Measurements from ENCODE around the gene SERINC1. TPM values are rescaled to one million over a fixed set of nuclear protein-coding genes. Genes with fewer than 3 reads are reported as not detected.

The SERINC1 gene
- polyA plus RNA-seq, 1 experiment, result 89.7 TPM

DNA sequence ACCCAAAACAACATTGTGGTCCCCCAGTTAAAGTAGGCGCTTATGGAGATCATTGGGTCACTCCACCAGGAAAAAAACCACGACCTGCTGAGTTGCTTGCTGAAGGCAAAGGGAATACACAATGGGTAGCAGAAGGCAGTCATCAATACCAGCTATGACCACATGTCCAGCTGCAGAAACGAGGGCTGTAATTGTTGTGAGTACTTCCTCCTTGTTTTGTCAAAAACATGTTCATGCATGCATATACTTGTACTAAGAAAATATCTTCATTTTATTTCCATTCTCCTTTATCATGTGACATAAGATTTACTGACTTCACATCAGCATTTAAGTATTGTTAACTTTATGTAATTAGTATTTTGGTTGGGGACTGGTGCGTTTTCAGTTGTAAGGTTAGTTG lies 16.9 kb downstream of the SERINC1 start:
- no peak overlapping the region for H3K4me3 ChIP-seq (ENCODE audit: low read depth, low read length)
- ChIA-PET POLR2A (no interaction called here), CTCF (no interaction called here)
- no peak for DNase-seq (ENCODE audit: low read depth)
- peaks cover 6% of the 10 kb centered on the region for H3K36me3 ChIP-seq (ENCODE audit: control insufficient read depth, insufficient read depth, low read length)
- TF ChIP-seq, protein P1, sequence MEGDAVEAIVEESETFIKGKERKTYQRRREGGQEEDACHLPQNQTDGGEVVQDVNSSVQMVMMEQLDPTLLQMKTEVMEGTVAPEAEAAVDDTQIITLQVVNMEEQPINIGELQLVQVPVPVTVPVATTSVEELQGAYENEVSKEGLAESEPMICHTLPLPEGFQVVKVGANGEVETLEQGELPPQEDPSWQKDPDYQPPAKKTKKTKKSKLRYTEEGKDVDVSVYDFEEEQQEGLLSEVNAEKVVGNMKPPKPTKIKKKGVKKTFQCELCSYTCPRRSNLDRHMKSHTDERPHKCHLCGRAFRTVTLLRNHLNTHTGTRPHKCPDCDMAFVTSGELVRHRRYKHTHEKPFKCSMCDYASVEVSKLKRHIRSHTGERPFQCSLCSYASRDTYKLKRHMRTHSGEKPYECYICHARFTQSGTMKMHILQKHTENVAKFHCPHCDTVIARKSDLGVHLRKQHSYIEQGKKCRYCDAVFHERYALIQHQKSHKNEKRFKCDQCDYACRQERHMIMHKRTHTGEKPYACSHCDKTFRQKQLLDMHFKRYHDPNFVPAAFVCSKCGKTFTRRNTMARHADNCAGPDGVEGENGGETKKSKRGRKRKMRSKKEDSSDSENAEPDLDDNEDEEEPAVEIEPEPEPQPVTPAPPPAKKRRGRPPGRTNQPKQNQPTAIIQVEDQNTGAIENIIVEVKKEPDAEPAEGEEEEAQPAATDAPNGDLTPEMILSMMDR (IDR thresholded peaks at IDR 0.05; ENCODE audit: insufficient read depth, low read depth, low read length), result no peak
- H3K27me3 ChIP-seq (ENCODE audit: control insufficient read depth, insufficient read depth, low read length), result no peaks in the 10 kb centered on the region

DNA sequence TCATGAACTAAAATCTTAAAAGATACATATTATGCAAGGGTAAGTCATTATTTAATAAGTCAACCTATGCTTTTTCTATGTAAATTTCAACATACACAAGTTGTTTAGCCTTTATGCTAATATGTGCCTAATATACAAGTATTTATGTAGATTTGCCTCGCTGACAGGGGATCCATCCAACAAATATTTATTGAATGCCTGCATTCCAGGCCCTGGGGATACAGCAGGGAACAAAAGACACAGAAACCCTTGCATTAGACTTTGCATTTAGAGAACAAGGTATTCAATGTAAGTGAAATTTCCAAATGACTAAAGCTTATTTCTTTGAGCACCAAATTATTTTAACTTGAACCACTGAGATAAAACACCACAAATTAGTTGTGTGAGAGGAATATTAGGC lies 19.1 kb downstream of the SERINC1 start:
- Histone ChIP-seq H3K4me3 (ENCODE audit: low read depth, low read length) (no peak overlapping the region), H3K27me3 (ENCODE audit: control insufficient read depth, insufficient read depth, low read length) (no peaks in the 10 kb centered on the region), H3K36me3 (ENCODE audit: control insufficient read depth, insufficient read depth, low read length) (peaks cover 10% of the 10 kb centered on the region)
- POLR2A ChIA-PET, result no interaction called here
- TF ChIP-seq, protein P1 (IDR thresholded peaks at IDR 0.05; ENCODE audit: insufficient read depth, low read depth, low read length), result no peak
- DNase-seq (ENCODE audit: low read depth), result no peak
- CTCF ChIA-PET, result no interaction called here

DNA sequence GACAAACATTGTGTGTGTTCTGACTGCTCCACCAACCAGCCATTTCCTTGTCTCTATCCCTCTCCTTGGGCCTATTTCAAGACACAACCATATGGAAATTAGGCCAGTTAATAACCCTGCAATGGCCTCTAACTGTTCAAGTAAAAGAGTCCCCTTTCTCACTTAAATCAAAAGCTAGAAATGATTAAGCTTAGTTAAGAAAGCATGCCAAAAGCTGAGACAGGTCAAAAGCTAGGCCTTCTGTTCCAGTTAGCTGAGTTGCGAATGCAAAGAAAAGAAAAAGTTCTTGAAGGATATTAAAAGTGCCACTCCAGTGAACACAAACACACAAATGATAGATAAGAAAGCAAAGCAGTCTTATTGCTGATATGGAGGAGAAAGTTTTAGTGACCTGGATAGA lies 22.5 kb downstream of the SERINC1 start:
- ChIA-PET POLR2A (no interaction called here), CTCF (no interaction called here)
- H3K36me3 ChIP-seq (ENCODE audit: control insufficient read depth, insufficient read depth, low read length), result peaks cover 6% of the 10 kb centered on the region
- no peak overlapping the region for H3K4me3 ChIP-seq (ENCODE audit: low read depth, low read length)
- no peaks in the 10 kb centered on the region for H3K27me3 ChIP-seq (ENCODE audit: control insufficient read depth, insufficient read depth, low read length)
- DNase-seq (ENCODE audit: low read depth), result no peak
- TF ChIP-seq, protein P1 (IDR thresholded peaks at IDR 0.05; ENCODE audit: insufficient read depth, low read depth, low read length), result no peak

DNA sequence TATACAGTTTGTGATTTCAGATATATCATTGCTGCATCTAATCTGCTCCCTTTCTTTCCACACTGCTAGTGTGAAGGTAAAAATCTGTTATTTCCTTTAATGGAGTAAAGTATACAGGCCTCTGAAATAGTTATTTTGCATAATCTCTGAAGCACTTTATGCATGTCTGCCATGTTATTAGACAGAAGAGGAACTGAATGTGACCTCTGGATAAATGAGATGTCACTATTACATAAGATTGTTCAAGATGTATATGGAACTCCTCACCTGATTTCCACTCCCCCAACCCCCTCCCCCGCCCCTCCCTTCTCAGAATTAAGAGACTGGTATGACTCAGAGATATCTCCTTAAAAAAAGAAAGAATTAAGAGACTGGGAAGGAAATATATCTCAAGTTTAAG lies 26.3 kb downstream of the SERINC1 start:
- peaks cover 3% of the 10 kb centered on the region for H3K36me3 ChIP-seq (ENCODE audit: control insufficient read depth, insufficient read depth, low read length)
- H3K4me3 ChIP-seq (ENCODE audit: low read depth, low read length), result no peak overlapping the region
- TF ChIP-seq, protein P1 (IDR thresholded peaks at IDR 0.05; ENCODE audit: insufficient read depth, low read depth, low read length), result no peak
- CTCF ChIA-PET, result no interaction called here
- H3K27me3 ChIP-seq (ENCODE audit: control insufficient read depth, insufficient read depth, low read length), result no peaks in the 10 kb centered on the region
- POLR2A ChIA-PET, result no interaction called here
- DNase-seq (ENCODE audit: low read depth), result no peak

DNA sequence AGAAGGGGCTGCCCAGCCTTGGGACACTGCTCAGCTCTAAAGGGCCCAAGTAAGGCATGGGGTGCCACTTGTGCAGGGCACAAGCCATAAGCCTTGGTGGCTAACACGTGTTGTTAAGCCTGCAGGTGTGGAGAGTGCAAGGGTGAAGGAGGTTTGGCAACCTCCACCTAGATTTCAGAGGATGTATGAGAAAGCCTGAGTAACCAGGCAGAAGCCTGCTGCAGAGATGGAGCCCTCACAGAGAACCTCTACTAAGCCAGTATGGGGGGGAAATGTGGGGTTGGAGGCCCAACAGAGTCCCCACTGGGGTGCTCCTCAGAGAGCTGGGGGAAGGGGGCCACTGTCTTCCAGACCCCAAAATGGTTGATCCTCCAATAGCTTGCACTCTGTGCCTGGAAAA lies 32.6 kb downstream of the SERINC1 start:
- TF ChIP-seq, protein P1 (IDR thresholded peaks at IDR 0.05; ENCODE audit: insufficient read depth, low read depth, low read length), result no peak
- Histone ChIP-seq H3K4me3 (ENCODE audit: low read depth, low read length) (no peak overlapping the region), H3K36me3 (ENCODE audit: control insufficient read depth, insufficient read depth, low read length) (peaks cover 10% of the 10 kb centered on the region), H3K27me3 (ENCODE audit: control insufficient read depth, insufficient read depth, low read length) (no peaks in the 10 kb centered on the region)
- CTCF ChIA-PET, result no interaction called here
- POLR2A ChIA-PET, result no interaction called here
- DNase-seq (ENCODE audit: low read depth), result no peak

Measured in BJ (cell line).